MCF 10A (cell line): ENCODE results near the gene TRPC1. TPM values are rescaled to one million over a fixed set of nuclear protein-coding genes. Genes with fewer than 3 reads are reported as not detected.

Experiments
- BruUV-seq: library from RNA; stranded (reverse); fragments of 400-500 nt; replicated peaks from 2 replicates; lab custom pipeline; 2021; lab: Mats Ljungman, UMichigan
- CTCF ChIA-PET: fragments of 300-600 bp; sonication (Branson Sonifier 250); formaldehyde crosslinking; extraction: SDS; loops from one replicate; lab custom pipeline; 2021; ENCODE audit warnings: antibody characterized with exemption, inconsistent platforms; lab: Yijun Ruan, JAX
- POLR2A ChIA-PET: fragments of 300-600, 350-650 bp; sonication (Branson Sonifier 250); formaldehyde crosslinking; extraction: SDS; loops from one replicate; lab custom pipeline; 2020; ENCODE audit warnings: antibody characterized with exemption, inconsistent platforms; lab: Yijun Ruan, JAX
- DNase-seq: peaks from one replicate; pipeline ENCODE4 v3.0.0-alpha.2; 2018; ENCODE audit not compliant: unreplicated experiment
- H3K27ac Mint-ChIP-seq: one replicate; pipeline ENCODE4 v1.8.0; 2022; ENCODE audit warnings: mild to moderate bottlenecking, low read depth, mixed read lengths; ENCODE audit not compliant: unreplicated experiment
- H3K27me3 Mint-ChIP-seq: one replicate; pipeline ENCODE4 v1.8.0; 2022; ENCODE audit warnings: mixed read lengths; ENCODE audit not compliant: insufficient read depth, unreplicated experiment
- H3K36me3 Mint-ChIP-seq: one replicate; pipeline ENCODE4 v1.8.0; 2022; ENCODE audit warnings: mild to moderate bottlenecking, moderate library complexity, mixed read lengths; ENCODE audit not compliant: insufficient read depth, unreplicated experiment
- H3K4me1 Mint-ChIP-seq: one replicate; pipeline ENCODE4 v1.8.0; 2022; ENCODE audit warnings: mixed read lengths; ENCODE audit not compliant: insufficient read depth, unreplicated experiment
- H3K4me3 Mint-ChIP-seq: one replicate; pipeline ENCODE4 v1.8.0; 2022; ENCODE audit warnings: mild to moderate bottlenecking, moderate library complexity, mixed read lengths; ENCODE audit not compliant: unreplicated experiment
- H3K9me3 Mint-ChIP-seq: one replicate; pipeline ENCODE4 v1.8.0; 2022; ENCODE audit warnings: mixed read lengths; ENCODE audit not compliant: unreplicated experiment
- intact Hi-C: fragments of 100-400 bp; cut with micrococcal nuclease; formaldehyde crosslinking; loops from 2 replicates; pipeline ENCODE4 v1.14.1; 2022
- total RNA-seq: library from RNA; stranded (reverse); gene quantifications from 2 replicates; pipeline ENCODE4 v1.2.3, GENCODE V29; 2022
- TF ChIP-seq, protein P1 (sequence below): fragments of 200-600 bp; IDR thresholded peaks from one replicate; pipeline ENCODE4 v1.8.0; 2022; ENCODE audit warnings: antibody characterized with exemption, mild to moderate bottlenecking; ENCODE audit not compliant: unreplicated experiment

Gene TRPC1
- total RNA-seq, 1 experiment from 2014 or later = 9.2 TPM

DNA sequence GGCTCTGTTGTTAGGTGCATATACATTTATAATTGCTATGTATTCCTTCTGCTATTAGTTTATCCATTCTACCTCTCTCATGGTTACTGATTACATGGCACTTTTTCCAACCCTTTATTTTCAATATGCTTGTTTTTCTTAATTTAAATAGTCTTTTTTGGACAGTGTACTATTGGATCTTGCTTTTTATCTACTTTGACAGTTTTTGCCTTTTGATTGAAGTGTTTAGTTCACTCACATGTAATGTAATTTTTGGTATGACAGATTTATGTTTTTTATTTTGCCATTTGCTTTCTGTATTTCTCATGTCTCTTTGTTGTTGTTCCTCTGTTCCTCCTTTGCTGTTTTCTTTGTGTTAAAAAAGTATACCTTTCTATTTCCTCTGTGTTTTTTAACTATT is 44.5 kb downstream of the TRPC1 start:
- Mint-ChIP-seq H3K4me3 (no peak overlapping the region), H3K27me3 (no peaks in the 10 kb centered on the region), H3K27ac (no peak overlapping the region), H3K36me3 (peaks cover 20% of the 10 kb centered on the region), H3K4me1 (no peaks in the 10 kb centered on the region), H3K9me3 (no peaks in the 10 kb centered on the region)
- ChIA-PET POLR2A (no interaction called here), CTCF (no interaction called here)
- no peak for DNase-seq
- TF ChIP-seq, protein P1, sequence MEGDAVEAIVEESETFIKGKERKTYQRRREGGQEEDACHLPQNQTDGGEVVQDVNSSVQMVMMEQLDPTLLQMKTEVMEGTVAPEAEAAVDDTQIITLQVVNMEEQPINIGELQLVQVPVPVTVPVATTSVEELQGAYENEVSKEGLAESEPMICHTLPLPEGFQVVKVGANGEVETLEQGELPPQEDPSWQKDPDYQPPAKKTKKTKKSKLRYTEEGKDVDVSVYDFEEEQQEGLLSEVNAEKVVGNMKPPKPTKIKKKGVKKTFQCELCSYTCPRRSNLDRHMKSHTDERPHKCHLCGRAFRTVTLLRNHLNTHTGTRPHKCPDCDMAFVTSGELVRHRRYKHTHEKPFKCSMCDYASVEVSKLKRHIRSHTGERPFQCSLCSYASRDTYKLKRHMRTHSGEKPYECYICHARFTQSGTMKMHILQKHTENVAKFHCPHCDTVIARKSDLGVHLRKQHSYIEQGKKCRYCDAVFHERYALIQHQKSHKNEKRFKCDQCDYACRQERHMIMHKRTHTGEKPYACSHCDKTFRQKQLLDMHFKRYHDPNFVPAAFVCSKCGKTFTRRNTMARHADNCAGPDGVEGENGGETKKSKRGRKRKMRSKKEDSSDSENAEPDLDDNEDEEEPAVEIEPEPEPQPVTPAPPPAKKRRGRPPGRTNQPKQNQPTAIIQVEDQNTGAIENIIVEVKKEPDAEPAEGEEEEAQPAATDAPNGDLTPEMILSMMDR = no peak
- intact Hi-C loops = no loop called here
- BruUV-seq = no TSS peak

- Mint-ChIP-seq H3K36me3 (peaks cover 6% of the 10 kb centered on the region), H3K27me3 (no peaks in the 10 kb centered on the region), H3K9me3 (no peaks in the 10 kb centered on the region), H3K27ac (no peak overlapping the region), H3K4me3 (no peak overlapping the region), H3K4me1 (peaks cover 5% of the 10 kb centered on the region)
- TF ChIP-seq, protein P1 = no peak
- no TSS peak for BruUV-seq
- POLR2A ChIA-PET = no interaction called here
- CTCF ChIA-PET = no interaction called here
- DNase-seq = no peak
- intact Hi-C loops = no loop called here
Observed at GRCh38 chr3:142777927-142778326, 54.1 kb downstream of the TRPC1 start.

- ChIA-PET CTCF (no interaction called here), POLR2A (no interaction called here)
- Mint-ChIP-seq H3K27ac (no peak overlapping the region), H3K27me3 (no peaks in the 10 kb centered on the region), H3K36me3 (peaks cover 6% of the 10 kb centered on the region), H3K9me3 (no peaks in the 10 kb centered on the region), H3K4me3 (no peak overlapping the region), H3K4me1 (peaks cover 5% of the 10 kb centered on the region)
- intact Hi-C loops = no loop called here
- DNase-seq = no peak
- no TSS peak for BruUV-seq
- TF ChIP-seq, protein P1 = no peak
Observed at GRCh38 chr3:142778541-142778940, 54.7 kb downstream of the TRPC1 start.

DNA sequence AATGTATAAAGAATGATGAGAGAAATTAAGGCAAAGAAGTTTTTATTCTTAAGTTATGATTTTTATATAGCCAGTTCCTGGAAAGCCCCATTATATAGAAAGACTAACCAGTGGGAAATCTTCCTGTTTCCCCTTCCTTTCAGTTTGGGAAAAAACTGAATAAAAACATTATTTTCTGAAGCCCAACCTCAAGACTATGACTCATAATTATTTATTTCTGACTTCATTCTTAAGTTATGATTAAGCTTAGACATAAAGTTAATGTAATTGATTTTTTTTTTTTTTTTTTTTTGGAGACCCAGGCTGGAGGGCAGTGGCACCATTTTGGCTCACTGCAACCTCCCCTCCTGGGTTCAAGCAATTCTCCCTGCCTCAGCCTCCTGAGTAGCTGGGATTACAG is 55.8 kb downstream of the TRPC1 start:
- TF ChIP-seq, protein P1 = no peak
- H3K4me1 Mint-ChIP-seq = peaks cover 5% of the 10 kb centered on the region
- no TSS peak for BruUV-seq
- intact Hi-C loops = no loop called here
- ChIA-PET CTCF (interaction anchor here (0.6 kb wide), 1 partner anchor 104 kb away, joined by 3 read pairs; no protein-coding TSS in a partner anchor), POLR2A (interaction anchor here (0.6 kb wide), 1 partner anchor 116 kb away, joined by 3 read pairs; no protein-coding TSS in a partner anchor)
- no peaks in the 10 kb centered on the region for H3K27me3 Mint-ChIP-seq
- H3K27ac Mint-ChIP-seq = no peak overlapping the region
- no peak overlapping the region for H3K4me3 Mint-ChIP-seq
- peaks cover 6% of the 10 kb centered on the region for H3K36me3 Mint-ChIP-seq
- DNase-seq = no peak
- no peaks in the 10 kb centered on the region for H3K9me3 Mint-ChIP-seq
